Lung (tissue), 12 donors: ENCODE data around the gene CLIP3. TPM values are rescaled to one million over a fixed set of nuclear protein-coding genes. Genes with fewer than 3 reads are reported as not detected.

Source experiments
- ATAC-seq: fragments of 200-7000 bp; cut with Tn5 transposase; one replicate; pipeline ENCODE4 v1.9.1; 2020; ENCODE audit warnings: moderate number of reproducible peaks; ENCODE audit not compliant: insufficient read depth, low FRiP score
- DNase-seq, 3 donors: peaks; one replicate each; pipeline ENCODE4 v3.0.0-alpha.2; 2013 to 2017
- H3K27ac ChIP-seq, 2 donors: one replicate each; pipeline ENCODE4 v1.5.1; 2013; ENCODE audit warnings: mild to moderate bottlenecking in 2 of 2, moderate library complexity in 2 of 2, control low read depth in 1 of 2, inconsistent platforms in 1 of 2, low read depth in 1 of 2, low read length in 1 of 2
- H3K27me3 ChIP-seq, 3 donors: one replicate each; pipeline ENCODE4 v1.5.1; 2013; ENCODE audit warnings: low read length in 2 of 3; ENCODE audit not compliant: control insufficient read depth in 3 of 3, insufficient read depth in 3 of 3
- H3K36me3 ChIP-seq, 4 donors: one replicate each; pipeline ENCODE4 v1.5.1; 2013; ENCODE audit warnings: low read length in 4 of 4, mild to moderate bottlenecking in 1 of 4, moderate library complexity in 1 of 4; ENCODE audit not compliant: control insufficient read depth in 4 of 4, insufficient read depth in 4 of 4
- H3K4me1 ChIP-seq, 5 donors: one replicate each; pipeline ENCODE4 v1.5.1; 2013; ENCODE audit warnings: low read length in 5 of 5, mild to moderate bottlenecking in 2 of 5, moderate library complexity in 1 of 5; ENCODE audit not compliant: control insufficient read depth in 5 of 5, insufficient read depth in 5 of 5
- H3K4me3 ChIP-seq: one replicate; pipeline ENCODE4 v1.5.1; 2013; ENCODE audit warnings: mild to moderate bottlenecking, control low read depth, moderate library complexity
- H3K9ac ChIP-seq, 2 donors: one replicate each; pipeline ENCODE4 v1.5.1; 2013; ENCODE audit warnings: low read length in 2 of 2, control low read depth in 1 of 2; ENCODE audit not compliant: insufficient read depth in 1 of 2
- H3K9me3 ChIP-seq, 4 donors: one replicate each; pipeline ENCODE4 v1.5.1; 2013; ENCODE audit warnings: low read length in 3 of 4, mild to moderate bottlenecking in 1 of 4, moderate library complexity in 1 of 4; ENCODE audit not compliant: control insufficient read depth in 4 of 4, insufficient read depth in 3 of 4
- WGBS, 2 donors: extraction: QIAGEN DNeasy Blood & Tissue Kit; methylation state at CpG; one replicate each; pipeline ENCODE4 v1.1.7; 2013; 5-methylcytosine and 5-hydroxymethylcytosine counted together
- polyA plus RNA-seq, 2 donors: library from polyadenylated mRNA; stranded (reverse); fragments of 200-250 nt; gene quantifications; one replicate each; pipeline ENCODE4 v1.2.1, GENCODE V29; 2013
- total RNA-seq, 2 donors: library from RNA; depleted of rRNA in 1 of 2; stranded (reverse); fragments of >200 nt in 1 of 2; gene quantifications; one replicate each; pipeline ENCODE4 v1.2.1, GENCODE V29; 2014 to 2021
- TF ChIP-seq, protein P1 (sequence below): IDR thresholded peaks from 2 replicates; pipeline ENCODE4 v1.5.1; 2012; ENCODE audit warnings: mild to moderate bottlenecking; ENCODE audit errors: control extremely low read depth, extremely low read depth
- donor health status: control.
- donor health status: control.
- donor health status: Bipolar disorder and iron deficiency.
- donor health status: healthy.
- donor health status: DM: yes; HTN: yes; CAD: no.

Gene CLIP3
- total and polyA plus RNA-seq, 4 donors = 1.6 to 17.6 (median 5.3) TPM

DNA sequence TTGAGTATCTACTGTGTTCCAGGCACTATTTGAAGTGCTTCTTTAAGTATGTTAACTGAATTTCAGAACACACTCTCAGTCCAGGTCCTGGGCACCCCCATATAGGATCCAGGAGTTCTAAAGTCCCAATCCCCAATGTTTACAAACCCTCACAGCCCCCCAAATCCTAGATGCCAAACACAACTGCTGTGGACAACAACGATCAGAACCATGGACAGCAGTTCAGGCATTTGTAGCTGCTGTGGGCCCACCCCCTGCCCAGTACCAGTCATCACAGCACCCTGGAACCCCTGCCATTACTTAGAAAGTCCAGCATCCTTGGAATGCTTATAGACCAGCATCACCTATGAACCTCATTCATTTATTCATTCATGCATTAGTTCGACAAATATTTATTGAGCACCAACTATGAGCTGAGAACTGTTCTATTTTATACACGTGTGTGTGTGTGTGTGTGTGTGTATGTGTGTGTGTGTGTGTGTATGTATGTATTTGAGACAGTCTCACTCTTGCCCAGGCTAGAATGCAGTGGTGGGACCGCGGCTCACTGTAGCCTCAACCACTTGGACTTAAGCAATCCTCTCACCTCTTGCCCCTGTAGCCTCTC is 57.0 kb downstream of the CLIP3 start:
- Histone ChIP-seq H3K27me3 (peaks cover 0 to 2% (median 0%) of the 10 kb centered on the region in 3 donors), H3K4me3 (no peak overlapping the region), H3K9me3 (peaks cover 0 to 5% (median 0%) of the 10 kb centered on the region in 4 donors), H3K36me3 (no peaks in the 10 kb centered on the region), H3K9ac (no peak overlapping the region), H3K27ac (no peak overlapping the region), H3K4me1 (no peaks in the 10 kb centered on the region)
- DNase-seq (peak in 1 of 3 donors; percentile 42), ATAC-seq (no peak)
- 33 to 36% methylated on average over 5 of the region's 5 CpGs for WGBS, 2 donors
- TF ChIP-seq, protein P1, sequence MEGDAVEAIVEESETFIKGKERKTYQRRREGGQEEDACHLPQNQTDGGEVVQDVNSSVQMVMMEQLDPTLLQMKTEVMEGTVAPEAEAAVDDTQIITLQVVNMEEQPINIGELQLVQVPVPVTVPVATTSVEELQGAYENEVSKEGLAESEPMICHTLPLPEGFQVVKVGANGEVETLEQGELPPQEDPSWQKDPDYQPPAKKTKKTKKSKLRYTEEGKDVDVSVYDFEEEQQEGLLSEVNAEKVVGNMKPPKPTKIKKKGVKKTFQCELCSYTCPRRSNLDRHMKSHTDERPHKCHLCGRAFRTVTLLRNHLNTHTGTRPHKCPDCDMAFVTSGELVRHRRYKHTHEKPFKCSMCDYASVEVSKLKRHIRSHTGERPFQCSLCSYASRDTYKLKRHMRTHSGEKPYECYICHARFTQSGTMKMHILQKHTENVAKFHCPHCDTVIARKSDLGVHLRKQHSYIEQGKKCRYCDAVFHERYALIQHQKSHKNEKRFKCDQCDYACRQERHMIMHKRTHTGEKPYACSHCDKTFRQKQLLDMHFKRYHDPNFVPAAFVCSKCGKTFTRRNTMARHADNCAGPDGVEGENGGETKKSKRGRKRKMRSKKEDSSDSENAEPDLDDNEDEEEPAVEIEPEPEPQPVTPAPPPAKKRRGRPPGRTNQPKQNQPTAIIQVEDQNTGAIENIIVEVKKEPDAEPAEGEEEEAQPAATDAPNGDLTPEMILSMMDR = no peak

DNA sequence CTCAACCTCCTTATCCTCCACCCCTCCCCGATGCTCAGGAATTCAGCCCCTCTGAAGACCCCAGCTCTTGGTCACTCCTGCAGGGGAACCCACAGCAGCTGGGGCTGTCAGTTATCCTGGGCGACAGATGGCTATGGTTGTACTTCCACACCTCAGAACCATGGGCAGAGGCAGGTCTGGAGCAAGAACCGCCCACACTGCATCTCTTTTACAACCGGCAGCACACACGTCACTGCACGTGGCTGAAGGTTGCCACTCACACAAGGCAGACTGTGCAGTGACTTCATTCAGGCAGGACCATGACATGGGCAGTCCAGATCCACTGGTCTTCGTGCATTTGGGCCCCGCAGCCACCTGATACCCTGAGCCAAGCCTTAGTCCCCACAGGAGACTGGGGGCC is 59.2 kb downstream of the CLIP3 start:
- TF ChIP-seq, protein P1 = no peak
- DNase-seq (no peak), ATAC-seq (no peak)
- WGBS, 2 donors = 38% methylated on average over 8 of the region's 8 CpGs
- no peaks in the 10 kb centered on the region for H3K4me1 ChIP-seq
- H3K9me3 ChIP-seq = peaks cover 0 to 2% (median 0%) of the 10 kb centered on the region in 4 donors
- H3K9ac ChIP-seq = no peak overlapping the region
- H3K36me3 ChIP-seq = no peaks in the 10 kb centered on the region
- no peak overlapping the region for H3K27ac ChIP-seq
- H3K27me3 ChIP-seq = peaks cover 0 to 2% (median 0%) of the 10 kb centered on the region in 3 donors
- no peak overlapping the region for H3K4me3 ChIP-seq

DNA sequence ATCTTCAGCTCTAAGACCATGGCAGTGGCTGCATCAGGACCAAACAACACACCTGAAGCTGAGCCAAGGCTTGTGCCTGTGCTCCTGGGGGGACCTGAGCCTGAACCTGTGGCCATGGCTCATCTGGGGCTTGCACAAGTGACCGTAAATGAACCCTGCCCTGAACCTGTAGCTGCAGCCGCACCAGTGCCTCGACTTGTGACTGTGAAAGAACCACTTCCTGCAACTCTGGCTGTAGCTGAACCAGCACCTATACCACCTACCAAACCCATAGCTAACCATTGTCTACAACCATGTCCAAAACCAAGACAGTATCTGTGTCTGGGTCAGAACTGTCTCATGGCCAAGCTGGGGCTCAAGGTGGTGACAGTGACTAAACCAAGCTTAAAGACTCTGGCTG is 65.9 kb downstream of the CLIP3 start:
- H3K27me3 ChIP-seq = peaks cover 0 to 3% (median 0%) of the 10 kb centered on the region in 3 donors
- WGBS, 2 donors = 76 to 87% methylated on average over 3 of the region's 3 CpGs
- no peak overlapping the region for H3K9ac ChIP-seq
- TF ChIP-seq, protein P1 = no peak
- H3K4me3 ChIP-seq = no peak overlapping the region
- ATAC-seq (no peak), DNase-seq (no peak)
- no peaks in the 10 kb centered on the region for H3K4me1 ChIP-seq
- no peaks in the 10 kb centered on the region for H3K36me3 ChIP-seq
- H3K27ac ChIP-seq = no peak overlapping the region
- peaks cover 0 to 2% (median 0%) of the 10 kb centered on the region in 4 donors for H3K9me3 ChIP-seq

Other genes with a start within 250 kb of the CLIP3 start
- gene PRODH2, start 220.0 kb downstream of the CLIP3 start, total RNA-seq = not detected
- gene PRODH2, start 220.0 kb downstream of the CLIP3 start, polyA plus RNA-seq = not detected
- gene NPHS1, start 180.4 kb downstream of the CLIP3 start, total RNA-seq = under 1 TPM in 1 of 2 donors, not detected in 1; 0.23 TPM
- under 1 TPM in 1 of 2 donors, not detected in 1; 0.02 TPM for gene NPHS1, start 180.4 kb downstream of the CLIP3 start, polyA plus RNA-seq
- gene KIRREL2, start 176.0 kb downstream of the CLIP3 start, total RNA-seq = 1 to 10 TPM in 1 of 2 donors, not detected in 1; 1.2 TPM
- gene KIRREL2, start 176.0 kb downstream of the CLIP3 start, polyA plus RNA-seq = under 1 TPM; 0.04 to 0.10 TPM
- gene APLP1, start 164.3 kb downstream of the CLIP3 start, total RNA-seq = 1 to 10 TPM; 1.7 to 2.3 TPM
- 1 to 10 TPM in 1 of 2 donors, under 1 TPM in 1; 0.94 to 6.5 TPM for gene APLP1, start 164.3 kb downstream of the CLIP3 start, polyA plus RNA-seq
- 10 to 100 TPM; 12.6 to 25.3 TPM for gene NFKBID, start 132.3 kb downstream of the CLIP3 start, total RNA-seq
- 10 to 100 TPM; 14.7 to 18.1 TPM for gene NFKBID, start 132.3 kb downstream of the CLIP3 start, polyA plus RNA-seq
- gene HCST, start 130.3 kb downstream of the CLIP3 start, total RNA-seq = 10 to 100 TPM in 1 of 2 donors, 1 to 10 TPM in 1; 5.4 to 33.2 TPM
- gene HCST, start 130.3 kb downstream of the CLIP3 start, polyA plus RNA-seq = 100 to 1,000 TPM in 1 of 2 donors, 10 to 100 TPM in 1; 89.1 to 118 TPM
- 100 to 1,000 TPM in 1 of 2 donors, 10 to 100 TPM in 1; 17.0 to 282 TPM for gene TYROBP, start 124.6 kb downstream of the CLIP3 start, total RNA-seq
- gene TYROBP, start 124.6 kb downstream of the CLIP3 start, polyA plus RNA-seq = 1,000 to 10,000 TPM in 1 of 2 donors, 100 to 1,000 TPM in 1; 552 to 1,276 TPM
- gene LRFN3, start 96.5 kb downstream of the CLIP3 start, total RNA-seq = 10 to 100 TPM in 1 of 2 donors, 1 to 10 TPM in 1; 3.6 to 14.0 TPM
- gene LRFN3, start 96.5 kb downstream of the CLIP3 start, polyA plus RNA-seq = 1 to 10 TPM; 6.2 to 8.9 TPM
- gene SDHAF1, start 37.7 kb downstream of the CLIP3 start, total RNA-seq = 10 to 100 TPM; 11.4 to 19.7 TPM
- gene SDHAF1, start 37.7 kb downstream of the CLIP3 start, polyA plus RNA-seq = 10 to 100 TPM; 18.6 to 25.8 TPM
- 10 to 100 TPM in 1 of 2 donors, 1 to 10 TPM in 1; 8.0 to 13.6 TPM for gene SYNE4, start 24.1 kb downstream of the CLIP3 start, total RNA-seq
- gene SYNE4, start 24.1 kb downstream of the CLIP3 start, polyA plus RNA-seq = 10 to 100 TPM in 1 of 2 donors, 1 to 10 TPM in 1; 9.5 to 19.2 TPM
- gene ALKBH6, start 18.7 kb downstream of the CLIP3 start, total RNA-seq = 10 to 100 TPM; 13.3 to 24.5 TPM
- gene ALKBH6, start 18.7 kb downstream of the CLIP3 start, polyA plus RNA-seq = 10 to 100 TPM; 23.1 to 30.1 TPM
- gene THAP8, start 21.4 kb upstream of the CLIP3 start, total RNA-seq = 1 to 10 TPM; 4.1 to 5.5 TPM
- gene THAP8, start 21.4 kb upstream of the CLIP3 start, polyA plus RNA-seq = 1 to 10 TPM; 5.6 to 6.4 TPM
- gene WDR62, start 22.0 kb upstream of the CLIP3 start, total RNA-seq = 1 to 10 TPM; 2.1 to 2.2 TPM
- gene WDR62, start 22.0 kb upstream of the CLIP3 start, polyA plus RNA-seq = 1 to 10 TPM in 1 of 2 donors, under 1 TPM in 1; 0.86 to 1.3 TPM
- gene OVOL3, start 78.3 kb upstream of the CLIP3 start, total RNA-seq = not detected
- gene OVOL3, start 78.3 kb upstream of the CLIP3 start, polyA plus RNA-seq = not detected
- gene POLR2I, start 82.0 kb upstream of the CLIP3 start, total RNA-seq = 100 to 1,000 TPM in 1 of 2 donors, 10 to 100 TPM in 1; 83.1 to 101 TPM
- 10 to 100 TPM; 65.1 to 96.6 TPM for gene POLR2I, start 82.0 kb upstream of the CLIP3 start, polyA plus RNA-seq
- 100 to 1,000 TPM in 1 of 2 donors, 10 to 100 TPM in 1; 63.1 to 169 TPM for gene TBCB, start 82.6 kb upstream of the CLIP3 start, total RNA-seq
- 100 to 1,000 TPM; 132 to 213 TPM for gene TBCB, start 82.6 kb upstream of the CLIP3 start, polyA plus RNA-seq
- gene CAPNS1, start 107.2 kb upstream of the CLIP3 start, total RNA-seq = 100 to 1,000 TPM; 201 to 743 TPM
- gene CAPNS1, start 107.2 kb upstream of the CLIP3 start, polyA plus RNA-seq = 100 to 1,000 TPM; 654 to 689 TPM
- 10 to 100 TPM; 13.0 to 53.1 TPM for gene COX7A1, start 119.6 kb upstream of the CLIP3 start, total RNA-seq
- 10 to 100 TPM; 24.9 to 47.1 TPM for gene COX7A1, start 119.6 kb upstream of the CLIP3 start, polyA plus RNA-seq
- gene ZNF565, start 181.8 kb upstream of the CLIP3 start, total RNA-seq = 1 to 10 TPM; 3.0 to 8.4 TPM
- gene ZNF565, start 181.8 kb upstream of the CLIP3 start, polyA plus RNA-seq = 1 to 10 TPM; 2.5 to 2.7 TPM
- gene ZNF146, start 182.2 kb upstream of the CLIP3 start, total RNA-seq = 100 to 1,000 TPM in 1 of 2 donors, 10 to 100 TPM in 1; 38.5 to 101 TPM
- 10 to 100 TPM; 13.6 to 33.1 TPM for gene ZNF146, start 182.2 kb upstream of the CLIP3 start, polyA plus RNA-seq